Liver (tissue), 9 donors: ENCODE data around the gene LRP10. TPM values are rescaled to one million over a fixed set of nuclear protein-coding genes. Genes with fewer than 3 reads are reported as not detected.

Experiments used
- DNase-seq: peaks from one replicate; pipeline ENCODE4 v3.0.0-alpha.2; 2017; ENCODE audit warnings: low spot score
- H3K27ac ChIP-seq, 2 donors: one replicate each; pipeline ENCODE4 v1.7.0; 2013; ENCODE audit warnings: inconsistent platforms in 2 of 2, low read length in 2 of 2, control low read depth in 1 of 2, low read depth in 1 of 2, mild to moderate bottlenecking in 1 of 2
- H3K27me3 ChIP-seq, 4 donors: one replicate each; pipeline versions ENCODE4 v1.6.1 to v1.7.0; 2013; ENCODE audit warnings: low read length in 3 of 4, inconsistent platforms in 1 of 4, mild to moderate bottlenecking in 1 of 4, moderate library complexity in 1 of 4; ENCODE audit not compliant: control insufficient read depth in 4 of 4, insufficient read depth in 4 of 4
- H3K36me3 ChIP-seq, 4 donors: one replicate each; pipeline versions ENCODE4 v1.6.1 to v1.7.0; 2013; ENCODE audit warnings: low read length in 3 of 4, mild to moderate bottlenecking in 3 of 4, low read depth in 1 of 4, moderate library complexity in 1 of 4; ENCODE audit not compliant: control insufficient read depth in 4 of 4, insufficient read depth in 3 of 4
- H3K4me1 ChIP-seq, 4 donors: one replicate each; pipeline versions ENCODE4 v1.6.1 to v1.7.0; 2013; ENCODE audit warnings: low read length in 3 of 4, mild to moderate bottlenecking in 3 of 4, moderate library complexity in 1 of 4; ENCODE audit not compliant: control insufficient read depth in 4 of 4, insufficient read depth in 4 of 4
- H3K4me3 ChIP-seq, 3 donors: one replicate each; pipeline versions ENCODE4 v1.6.1 to v1.7.0; 2013; ENCODE audit warnings: low read length in 3 of 3, control low read depth in 1 of 3, low read depth in 1 of 3, mild to moderate bottlenecking in 1 of 3
- H3K9ac ChIP-seq, 2 donors: one replicate each; pipeline ENCODE4 v1.7.0; 2013; ENCODE audit warnings: low read length in 2 of 2, mild to moderate bottlenecking in 2 of 2, moderate library complexity in 2 of 2, control low read depth in 1 of 2, low read depth in 1 of 2
- H3K9me3 ChIP-seq, 4 donors: one replicate each; pipeline versions ENCODE4 v1.6.1 to v1.7.0; 2013; ENCODE audit warnings: low read length in 3 of 4; ENCODE audit not compliant: control insufficient read depth in 4 of 4
- ATF3 ChIP-seq: IDR thresholded peaks from 2 replicates; pipeline ENCODE4 v1.6.1; 2016; ENCODE audit warnings: antibody characterized with exemption
- CTCF ChIP-seq: fragments of 150-350 bp; IDR thresholded peaks from 2 replicates; pipeline ENCODE4 v1.5.1; 2017; ENCODE audit warnings: improper control_type of control experiment, low read depth, low read length; ENCODE audit not compliant: missing input control
- EGR1 ChIP-seq, 2 donors: IDR thresholded peaks; 2 replicates each; pipeline ENCODE4 v1.6.1; 2016 to 2018; ENCODE audit warnings: antibody characterized with exemption in 2 of 2, low read depth in 2 of 2
- FOXA1 ChIP-seq: IDR thresholded peaks from 2 replicates; pipeline ENCODE4 v1.6.1; 2016; ENCODE audit warnings: antibody characterized with exemption
- GABPA ChIP-seq, 2 donors: IDR thresholded peaks in 1 of 2; conservative IDR thresholded peaks in 1 of 2; 2 replicates each; pipeline ENCODE4 v1.6.1; 2016; ENCODE audit warnings: antibody characterized with exemption in 2 of 2, mild to moderate bottlenecking in 1 of 2, moderate library complexity in 1 of 2
- HNF4A ChIP-seq, 2 donors: conservative IDR thresholded peaks; 2 replicates each; pipeline ENCODE4 v1.6.1; 2016; ENCODE audit warnings: antibody characterized with exemption in 2 of 2, mild to moderate bottlenecking in 2 of 2
- HNF4G ChIP-seq: IDR thresholded peaks from 2 replicates; pipeline ENCODE4 v1.6.1; 2016; ENCODE audit warnings: antibody characterized with exemption
- JUND ChIP-seq, 2 donors: IDR thresholded peaks; 2 replicates each; pipeline ENCODE4 v1.6.1; 2016; ENCODE audit warnings: antibody characterized with exemption in 2 of 2
- NR2F2 ChIP-seq: IDR thresholded peaks from 2 replicates; pipeline ENCODE4 v1.6.1; 2016; ENCODE audit warnings: antibody characterized with exemption
- RAD21 ChIP-seq, 2 donors: IDR thresholded peaks; 2 replicates each; pipeline ENCODE4 v1.6.1; 2016; ENCODE audit warnings: antibody characterized with exemption in 2 of 2, mild to moderate bottlenecking in 2 of 2
- SP1 ChIP-seq: IDR thresholded peaks from 2 replicates; pipeline ENCODE4 v1.6.1; 2018; ENCODE audit warnings: antibody characterized with exemption, mild to moderate bottlenecking
- TAF1 ChIP-seq: conservative IDR thresholded peaks from 2 replicates; pipeline ENCODE4 v1.6.1; 2016; ENCODE audit warnings: antibody characterized with exemption, mild to moderate bottlenecking
- YY1 ChIP-seq: IDR thresholded peaks from 2 replicates; pipeline ENCODE4 v1.6.1; 2016; ENCODE audit warnings: antibody characterized with exemption, mild to moderate bottlenecking
- WGBS: extraction: QIAGEN DNeasy Blood & Tissue Kit; methylation state at CpG from one replicate; pipeline ENCODE4 v1.1.7; 2013; 5-methylcytosine and 5-hydroxymethylcytosine counted together
- polyA plus RNA-seq, 2 donors: library from polyadenylated mRNA; stranded (reverse) in 1 of 2; unstranded in 1 of 2; fragments of 200-250 nt in 1 of 2; fragments of >200 nt in 1 of 2; fragmentation: Nextera tagmentation in 1 of 2; extraction: Ambion mirVana in 1 of 2; gene quantifications; one replicate each; pipeline versions ENCODE4 v1.2.1 to v1.2.3, GENCODE V29; 2013 to 2015
- total RNA-seq, 2 donors: library from RNA; depleted of rRNA; stranded (reverse); fragments of >200 nt; gene quantifications; one replicate each; pipeline ENCODE4 v1.2.3, GENCODE V29; 2014
- TF ChIP-seq, protein P1 (sequence below): IDR thresholded peaks from 2 replicates; pipeline ENCODE4 v1.6.1; 2016; ENCODE audit warnings: antibody characterized with exemption
- TF ChIP-seq, protein P2 (sequence below): IDR thresholded peaks from 2 replicates; pipeline ENCODE4 v1.6.1; 2016; ENCODE audit warnings: antibody characterized with exemption
- donor health status: healthy.
- donor health status: healthy.
- donor health status: healthy.
- donor health status: healthy.
- donor health status: healthy.

Gene LRP10
- total and polyA plus RNA-seq, 4 donors = 19.5 to 61.7 (median 31.3) TPM

DNA sequence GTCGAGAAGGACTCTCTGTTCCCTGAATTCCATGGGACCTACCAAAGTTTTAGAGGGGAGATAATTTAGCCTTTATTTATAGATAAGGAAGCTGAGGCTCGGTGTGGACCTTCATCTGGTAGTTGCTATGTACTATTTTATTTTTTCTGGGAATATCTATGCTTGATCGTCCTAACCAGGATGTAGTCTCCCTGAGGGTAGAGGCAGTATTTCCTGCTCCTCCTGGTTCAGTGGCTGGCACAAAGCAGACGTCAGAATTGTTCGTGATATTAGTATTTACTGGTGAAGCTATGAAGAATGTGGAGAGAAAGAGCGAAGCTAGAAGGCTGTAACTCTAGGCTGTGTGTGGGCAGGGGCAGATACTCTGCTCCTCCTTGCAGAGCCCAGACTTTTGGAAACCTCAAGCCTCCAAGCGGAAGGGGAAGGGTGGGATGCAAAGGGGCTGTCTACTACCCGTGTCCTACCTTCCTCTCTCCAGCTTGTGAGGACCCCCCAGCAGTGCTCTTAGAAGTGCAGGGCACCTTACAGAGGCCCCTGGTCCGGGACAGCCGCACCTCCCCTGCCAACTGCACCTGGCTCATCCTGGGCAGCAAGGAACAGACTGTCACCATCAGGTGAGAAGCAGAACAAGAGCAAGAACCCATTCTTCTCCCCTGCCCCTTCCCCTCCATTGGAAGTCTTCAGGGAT lies 1.4 kb downstream of the LRP10 start:
- TF ChIP-seq ATF3 = no peak
- TF ChIP-seq, protein P1, sequence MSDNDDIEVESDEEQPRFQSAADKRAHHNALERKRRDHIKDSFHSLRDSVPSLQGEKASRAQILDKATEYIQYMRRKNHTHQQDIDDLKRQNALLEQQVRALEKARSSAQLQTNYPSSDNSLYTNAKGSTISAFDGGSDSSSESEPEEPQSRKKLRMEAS = no peak
- no peak for TF ChIP-seq HNF4G
- TF ChIP-seq EGR1 (IDR thresholded peaks at IDR 0.05; ENCODE audit: low read depth in 2 of 2) = no peak
- TF ChIP-seq HNF4A (conservative IDR thresholded peaks at IDR 0.05) = no peak
- no peak for TF ChIP-seq YY1
- no peak for TF ChIP-seq RAD21 (IDR thresholded peaks at IDR 0.05)
- TF ChIP-seq NR2F2 = no peak
- 58% methylated on average over 10 of the region's 10 CpGs for WGBS
- H3K27me3 ChIP-seq = no peaks in the 10 kb centered on the region
- peak overlapping the region; percentile 47 to 70 for H3K9ac ChIP-seq
- peak overlapping the region; percentile 83 to 95 (median 94) for H3K4me3 ChIP-seq
- H3K27ac ChIP-seq = peak overlapping the region; percentile 98 to 99
- DNase-seq = no peak
- peaks cover 2 to 15% (median 9%) of the 10 kb centered on the region in 4 donors for H3K4me1 ChIP-seq
- H3K9me3 ChIP-seq = no peaks in the 10 kb centered on the region
- peaks cover 8 to 40% (median 34%) of the 10 kb centered on the region in 4 donors for H3K36me3 ChIP-seq

DNA sequence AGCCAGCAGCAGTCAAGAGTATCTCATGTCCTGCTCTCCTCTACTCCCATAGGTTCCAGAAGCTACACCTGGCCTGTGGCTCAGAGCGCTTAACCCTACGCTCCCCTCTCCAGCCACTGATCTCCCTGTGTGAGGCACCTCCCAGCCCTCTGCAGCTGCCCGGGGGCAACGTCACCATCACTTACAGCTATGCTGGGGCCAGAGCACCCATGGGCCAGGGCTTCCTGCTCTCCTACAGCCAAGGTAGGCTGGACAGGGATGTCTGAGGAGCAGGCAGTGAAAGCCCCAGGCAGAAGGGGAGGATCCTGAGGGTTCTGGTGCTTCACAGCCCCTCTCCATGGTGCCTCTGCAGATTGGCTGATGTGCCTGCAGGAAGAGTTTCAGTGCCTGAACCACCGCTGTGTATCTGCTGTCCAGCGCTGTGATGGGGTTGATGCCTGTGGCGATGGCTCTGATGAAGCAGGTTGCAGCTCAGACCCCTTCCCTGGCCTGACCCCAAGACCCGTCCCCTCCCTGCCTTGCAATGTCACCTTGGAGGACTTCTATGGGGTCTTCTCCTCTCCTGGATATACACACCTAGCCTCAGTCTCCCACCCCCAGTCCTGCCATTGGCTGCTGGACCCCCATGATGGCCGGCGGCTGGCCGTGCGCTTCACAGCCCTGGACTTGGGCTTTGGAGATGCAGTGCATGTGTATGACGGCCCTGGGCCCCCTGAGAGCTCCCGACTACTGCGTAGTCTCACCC lies 3.6 kb downstream of the LRP10 start:
- H3K27ac ChIP-seq = no peak overlapping the region
- no peak for DNase-seq
- H3K4me1 ChIP-seq = peaks cover 2 to 15% (median 9%) of the 10 kb centered on the region in 4 donors
- no peak overlapping the region for H3K4me3 ChIP-seq
- H3K9ac ChIP-seq = no peak overlapping the region
- TF ChIP-seq SP1 (no peak), GABPA (IDR thresholded peaks at IDR 0.05 in 1 of 2, conservative IDR thresholded peaks at IDR 0.05 in 1 of 2) (no peak), HNF4A (conservative IDR thresholded peaks at IDR 0.05) (no peak), ATF3 (no peak), JUND (IDR thresholded peaks at IDR 0.05) (no peak)
- TF ChIP-seq, protein P1 = no peak
- no peaks in the 10 kb centered on the region for H3K27me3 ChIP-seq
- WGBS = 97% methylated on average over 15 of the region's 15 CpGs
- H3K9me3 ChIP-seq = no peaks in the 10 kb centered on the region
- peaks cover 8 to 54% (median 43%) of the 10 kb centered on the region in 4 donors for H3K36me3 ChIP-seq

- WGBS = 98% methylated on average over 20 of the region's 20 CpGs
- no peaks in the 10 kb centered on the region for H3K27me3 ChIP-seq
- H3K4me3 ChIP-seq = no peak overlapping the region
- no peak overlapping the region for H3K27ac ChIP-seq
- H3K9me3 ChIP-seq = no peaks in the 10 kb centered on the region
- peaks cover 8 to 54% (median 43%) of the 10 kb centered on the region in 4 donors for H3K36me3 ChIP-seq
- TF ChIP-seq EGR1 (IDR thresholded peaks at IDR 0.05; ENCODE audit: low read depth in 2 of 2) (no peak), RAD21 (IDR thresholded peaks at IDR 0.05) (no peak), TAF1 (no peak), FOXA1 (no peak), GABPA (IDR thresholded peaks at IDR 0.05 in 1 of 2, conservative IDR thresholded peaks at IDR 0.05 in 1 of 2) (no peak), NR2F2 (no peak), CTCF (no peak), HNF4A (conservative IDR thresholded peaks at IDR 0.05) (no peak), SP1 (no peak), ATF3 (no peak)
- TF ChIP-seq, protein P2, sequence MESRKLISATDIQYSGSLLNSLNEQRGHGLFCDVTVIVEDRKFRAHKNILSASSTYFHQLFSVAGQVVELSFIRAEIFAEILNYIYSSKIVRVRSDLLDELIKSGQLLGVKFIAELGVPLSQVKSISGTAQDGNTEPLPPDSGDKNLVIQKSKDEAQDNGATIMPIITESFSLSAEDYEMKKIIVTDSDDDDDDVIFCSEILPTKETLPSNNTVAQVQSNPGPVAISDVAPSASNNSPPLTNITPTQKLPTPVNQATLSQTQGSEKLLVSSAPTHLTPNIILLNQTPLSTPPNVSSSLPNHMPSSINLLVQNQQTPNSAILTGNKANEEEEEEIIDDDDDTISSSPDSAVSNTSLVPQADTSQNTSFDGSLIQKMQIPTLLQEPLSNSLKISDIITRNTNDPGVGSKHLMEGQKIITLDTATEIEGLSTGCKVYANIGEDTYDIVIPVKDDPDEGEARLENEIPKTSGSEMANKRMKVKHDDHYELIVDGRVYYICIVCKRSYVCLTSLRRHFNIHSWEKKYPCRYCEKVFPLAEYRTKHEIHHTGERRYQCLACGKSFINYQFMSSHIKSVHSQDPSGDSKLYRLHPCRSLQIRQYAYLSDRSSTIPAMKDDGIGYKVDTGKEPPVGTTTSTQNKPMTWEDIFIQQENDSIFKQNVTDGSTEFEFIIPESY = no peak
- H3K4me1 ChIP-seq = peaks cover 0 to 9% (median 6%) of the 10 kb centered on the region in 4 donors
- H3K9ac ChIP-seq = no peak overlapping the region
- DNase-seq = no peak
Observed at GRCh38 chr14:22875748-22876319, 4.3 kb downstream of the LRP10 start.
